OCI-LY7 (cell line): ENCODE measurements around the gene ERCC1. TPM values are rescaled to one million over a fixed set of nuclear protein-coding genes. Genes with fewer than 3 reads are reported as not detected.
"Not testable (repeated sequence)": the region's sequence is repeated elsewhere in the genome, so short reads cannot be mapped to it uniquely, and the experiment has no call there.

ENCODE experiments used
- BruUV-seq: library from RNA; stranded (reverse); fragments of 400-500 nt; replicated peaks from 2 replicates; lab custom pipeline; 2021; lab: Mats Ljungman, UMichigan
- CTCF ChIA-PET: fragments of 300-600 bp; sonication (Branson Sonifier 250); formaldehyde crosslinking; loops from one replicate; lab custom pipeline; 2022; ENCODE audit warnings: antibody characterized with exemption; ENCODE audit not compliant: unreplicated experiment; lab: Charles Lee
- POLR2A ChIA-PET: fragments of 300-600 bp; sonication (Branson Sonifier 250); formaldehyde crosslinking; loops from one replicate; lab custom pipeline; 2022; ENCODE audit warnings: antibody characterized with exemption; lab: Charles Lee
- DNase-seq: peaks from one replicate; pipeline ENCODE4 v3.0.0-alpha.2; 2015; ENCODE audit warnings: low spot score
- H2AFZ ChIP-seq: fragments of 200-600 bp; sonication (generic), shearing (Covaris generic); 2 replicates; pipeline ENCODE4 v1.6.1; 2014; ENCODE audit warnings: mild to moderate bottlenecking, antibody characterized with exemption, low read length, moderate library complexity
- H3K27ac ChIP-seq: fragments of 200-600 bp; sonication (generic); 2 replicates; pipeline ENCODE4 v1.5.1; 2014; ENCODE audit warnings: mixed run types, low read depth, mild to moderate bottlenecking, moderate library complexity, low read length, inconsistent platforms; ENCODE audit not compliant: poor library complexity, severe bottlenecking
- H3K36me3 ChIP-seq: fragments of 200-600 bp; sonication (generic); 2 replicates; pipeline ENCODE4 v1.6.1; 2014; ENCODE audit warnings: mild to moderate bottlenecking, antibody characterized with exemption, low read length, moderate library complexity, mixed read lengths; ENCODE audit not compliant: insufficient read depth
- H3K4me1 ChIP-seq: fragments of 200-600 bp; sonication (generic); 2 replicates; pipeline ENCODE4 v1.5.1; 2014; ENCODE audit warnings: mild to moderate bottlenecking, low read length; ENCODE audit not compliant: insufficient read depth, poor library complexity, severe bottlenecking
- H3K4me2 ChIP-seq: fragments of 200-600 bp; sonication (generic); 2 replicates; pipeline ENCODE4 v1.6.1; 2014; ENCODE audit warnings: mild to moderate bottlenecking, low read length
- H3K4me3 ChIP-seq: fragments of 200-600 bp; sonication (generic); 2 replicates; pipeline ENCODE4 v1.5.1; 2014; ENCODE audit warnings: mild to moderate bottlenecking, low read depth, low read length; ENCODE audit not compliant: poor library complexity, severe bottlenecking
- H3K79me2 ChIP-seq: fragments of 200-600 bp; sonication (generic); 2 replicates; pipeline ENCODE4 v1.6.1; 2016; ENCODE audit warnings: low read depth, mild to moderate bottlenecking, low read length, moderate library complexity, mixed read lengths; ENCODE audit not compliant: insufficient read depth
- H3K9me2 ChIP-seq: fragments of 200-600 bp; sonication (generic); 2 replicates; pipeline ENCODE4 v1.6.1; 2016; ENCODE audit warnings: mild to moderate bottlenecking, low read length, mixed read lengths; ENCODE audit not compliant: insufficient read depth
- H3K9me3 ChIP-seq: fragments of 200-600 bp; sonication (generic); 2 replicates; pipeline ENCODE4 v1.6.1; 2014; ENCODE audit warnings: mild to moderate bottlenecking, mixed run types, low read length, mixed read lengths
- H4K20me1 ChIP-seq: fragments of 200-600 bp; sonication (generic); 2 replicates; pipeline ENCODE4 v1.6.1; 2014; ENCODE audit warnings: mild to moderate bottlenecking, antibody characterized with exemption, low read length, moderate library complexity, mixed read lengths; ENCODE audit not compliant: insufficient read depth
- EZH2phosphoT487 ChIP-seq: fragments of 200-600 bp; sonication (generic); IDR thresholded peaks from 2 replicates; pipeline ENCODE4 v1.6.1; 2018; ENCODE audit warnings: low read depth, borderline replicate concordance, mild to moderate bottlenecking, mixed run types, antibody characterized with exemption, low read length, moderate library complexity, mixed read lengths
- intact Hi-C: fragments of 100-400 bp; cut with micrococcal nuclease; formaldehyde crosslinking; loops from one replicate; pipeline ENCODE4 v1.10.0; 2022; ENCODE audit not compliant: unreplicated experiment
- total RNA-seq, 2 experiments: library from RNA; depleted of rRNA in 1 of 2; stranded (reverse); fragments of >200 nt in 1 of 2; shearing (Covaris generic) in 1 of 2; gene quantifications; 2 replicates each; pipeline ENCODE4 v1.2.3, GENCODE V29; 2014 to 2022
- TF ChIP-seq, protein P1 (sequence below): fragments of 200-600 bp; sonication (generic); conservative IDR thresholded peaks from 2 replicates; pipeline ENCODE4 v1.5.1; 2014; ENCODE audit warnings: mild to moderate bottlenecking, antibody characterized with exemption, low read length, moderate library complexity, mixed read lengths

ERCC1 gene
- total RNA-seq, 2 experiments from 2014 or later: 46.2 to 125 TPM

DNA sequence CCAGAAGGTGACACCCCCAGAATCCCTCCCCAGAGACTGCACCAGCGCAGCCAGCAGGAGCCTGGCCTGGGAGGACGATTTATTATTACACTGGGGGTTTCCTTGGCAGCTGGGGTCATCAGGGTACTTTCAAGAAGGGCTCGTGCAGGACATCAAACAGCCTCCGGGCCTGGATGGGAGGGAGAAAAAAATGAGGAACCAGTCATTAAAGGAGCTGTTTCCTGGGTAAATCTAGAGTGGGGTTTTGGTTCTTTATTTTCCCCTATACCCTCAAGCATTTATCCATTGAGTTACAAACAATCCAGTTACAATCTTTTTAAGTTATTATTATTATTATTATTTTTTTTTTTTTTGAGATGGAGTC is 14.2 kb downstream of the ERCC1 start:
- H3K4me3 ChIP-seq: no peak overlapping the region
- H3K4me2 ChIP-seq: peak overlapping the region; percentile 46; the same call in 1 of the 2 replicates
- H3K4me1 ChIP-seq: peaks cover 23% of the 10 kb centered on the region
- no peaks in the 10 kb centered on the region for H3K9me2 ChIP-seq
- peak; percentile 25 for DNase-seq
- POLR2A ChIA-PET: no interaction called here
- no peaks in the 10 kb centered on the region for H4K20me1 ChIP-seq
- no peak overlapping the region for H2AFZ ChIP-seq
- H3K36me3 ChIP-seq: peaks cover 45% of the 10 kb centered on the region
- peak overlapping the region; percentile 17 for H3K27ac ChIP-seq
- no peaks in the 10 kb centered on the region for H3K9me3 ChIP-seq
- H3K79me2 ChIP-seq: peaks cover 10% of the 10 kb centered on the region
- no TSS peak for BruUV-seq
- intact Hi-C loops: loop anchor here (5.0 kb wide), 1 partner anchor 407 kb away; the partner anchor contains the start of gene RELB
- CTCF ChIA-PET: interaction anchor here (0.6 kb wide), 1 partner anchor 11 kb away, joined by 3 read pairs; no protein-coding TSS in a partner anchor
- TF ChIP-seq EZH2phosphoT487: no peak
- TF ChIP-seq, protein P1, sequence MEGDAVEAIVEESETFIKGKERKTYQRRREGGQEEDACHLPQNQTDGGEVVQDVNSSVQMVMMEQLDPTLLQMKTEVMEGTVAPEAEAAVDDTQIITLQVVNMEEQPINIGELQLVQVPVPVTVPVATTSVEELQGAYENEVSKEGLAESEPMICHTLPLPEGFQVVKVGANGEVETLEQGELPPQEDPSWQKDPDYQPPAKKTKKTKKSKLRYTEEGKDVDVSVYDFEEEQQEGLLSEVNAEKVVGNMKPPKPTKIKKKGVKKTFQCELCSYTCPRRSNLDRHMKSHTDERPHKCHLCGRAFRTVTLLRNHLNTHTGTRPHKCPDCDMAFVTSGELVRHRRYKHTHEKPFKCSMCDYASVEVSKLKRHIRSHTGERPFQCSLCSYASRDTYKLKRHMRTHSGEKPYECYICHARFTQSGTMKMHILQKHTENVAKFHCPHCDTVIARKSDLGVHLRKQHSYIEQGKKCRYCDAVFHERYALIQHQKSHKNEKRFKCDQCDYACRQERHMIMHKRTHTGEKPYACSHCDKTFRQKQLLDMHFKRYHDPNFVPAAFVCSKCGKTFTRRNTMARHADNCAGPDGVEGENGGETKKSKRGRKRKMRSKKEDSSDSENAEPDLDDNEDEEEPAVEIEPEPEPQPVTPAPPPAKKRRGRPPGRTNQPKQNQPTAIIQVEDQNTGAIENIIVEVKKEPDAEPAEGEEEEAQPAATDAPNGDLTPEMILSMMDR: no peak

GRCh38 chr19:45408830-45409556 is 14.7 kb downstream of the ERCC1 start:
- TSS peak; percentile 75 for BruUV-seq
- TF ChIP-seq EZH2phosphoT487: no peak
- TF ChIP-seq, protein P1: no peak
- peak overlapping the region; percentile 46; the same call in 1 of the 2 replicates for H3K4me2 ChIP-seq
- peaks cover 10% of the 10 kb centered on the region for H3K79me2 ChIP-seq
- peaks cover 39% of the 10 kb centered on the region for H3K36me3 ChIP-seq
- H3K9me2 ChIP-seq: no peaks in the 10 kb centered on the region
- H2AFZ ChIP-seq: no peak overlapping the region
- no peak overlapping the region for H3K4me3 ChIP-seq
- peaks cover 29% of the 10 kb centered on the region for H3K4me1 ChIP-seq
- intact Hi-C loops: loop anchor here (5.0 kb wide), 1 partner anchor 407 kb away; the partner anchor contains the start of gene RELB
- POLR2A ChIA-PET: no interaction called here
- H4K20me1 ChIP-seq: no peaks in the 10 kb centered on the region
- H3K27ac ChIP-seq: peak overlapping the region; percentile 17
- CTCF ChIA-PET: interaction anchor here (0.6 kb wide), 1 partner anchor 11 kb away, joined by 3 read pairs; no protein-coding TSS in a partner anchor
- DNase-seq: no peak
- no peaks in the 10 kb centered on the region for H3K9me3 ChIP-seq

DNA sequence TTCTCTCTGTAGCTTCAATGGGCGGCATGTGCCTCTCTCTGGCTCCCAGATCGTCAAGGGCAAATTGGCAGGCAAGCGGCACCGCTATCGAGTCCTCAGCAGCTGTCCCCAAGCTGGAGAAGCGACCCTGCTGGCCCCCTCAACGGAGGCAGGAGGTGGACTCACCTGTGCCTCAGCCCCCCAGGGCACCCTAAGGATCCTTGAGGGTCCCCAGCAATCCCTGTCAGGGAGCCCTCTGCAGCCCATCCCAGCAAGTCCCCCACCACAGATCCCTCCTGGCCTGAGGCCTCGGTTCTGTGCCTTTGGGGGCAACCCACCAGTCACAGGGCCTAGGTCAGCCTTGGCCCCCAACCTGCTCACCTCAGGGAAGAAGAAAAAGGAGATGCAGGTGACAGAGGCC is 15.6 kb downstream of the ERCC1 start:
- no peaks in the 10 kb centered on the region for H3K9me3 ChIP-seq
- intact Hi-C loops: loop anchor here (5.0 kb wide), 1 partner anchor 406 kb away; the partner anchor contains the start of gene RELB
- no peak overlapping the region for H3K4me3 ChIP-seq

GRCh38 chr19:45407585-45407984 is 16.1 kb downstream of the ERCC1 start:
- Histone ChIP-seq H3K4me1 (peaks cover 38% of the 10 kb centered on the region), H3K36me3 (peaks cover 25% of the 10 kb centered on the region), H3K4me2 (peak overlapping the region; percentile 92), H3K4me3 (peak overlapping the region; percentile 89), H3K79me2 (peaks cover 10% of the 10 kb centered on the region)
- H3K27ac ChIP-seq, H3K9me3 ChIP-seq, H4K20me1 ChIP-seq, H2AFZ ChIP-seq, CTCF ChIA-PET, H3K9me2 ChIP-seq, DNase-seq, POLR2A ChIA-PET: not testable (repeated sequence)
- BruUV-seq: TSS peak; percentile 70
- intact Hi-C loops: loop anchor here (5.0 kb wide), 1 partner anchor 405 kb away; the partner anchor contains the start of gene RELB

More for the DNA sequence above, 15.6 kb downstream of the ERCC1 start:
- H2AFZ ChIP-seq: no peak overlapping the region
- H4K20me1 ChIP-seq: no peaks in the 10 kb centered on the region
- peak overlapping the region; percentile 92 for H3K4me2 ChIP-seq
- no peak overlapping the region for H3K27ac ChIP-seq
- H3K79me2 ChIP-seq: peaks cover 10% of the 10 kb centered on the region
- CTCF ChIA-PET: no interaction called here
- POLR2A ChIA-PET: no interaction called here
- peaks cover 37% of the 10 kb centered on the region for H3K4me1 ChIP-seq
- no peak for DNase-seq
- TF ChIP-seq, protein P1: no peak
- TF ChIP-seq EZH2phosphoT487: no peak
- no peaks in the 10 kb centered on the region for H3K9me2 ChIP-seq
- BruUV-seq: no TSS peak
- H3K36me3 ChIP-seq: peaks cover 31% of the 10 kb centered on the region
